Lower lobe of right lung (tissue), 2 donors: ENCODE measurements around the gene ROR1. TPM values are rescaled to one million over a fixed set of nuclear protein-coding genes. Genes with fewer than 3 reads are reported as not detected.

Experiments used
- ATAC-seq, 2 donors: fragments of 200-7000 bp; cut with Tn5 transposase; one replicate each; pipeline ENCODE4 v1.9.1; 2020 to 2022; ENCODE audit warnings: mild to moderate bottlenecking in 2 of 2, moderate library complexity in 2 of 2
- DNase-seq: peaks from one replicate; pipeline ENCODE4 v3.0.0-alpha.2; 2020
- H3K27ac ChIP-seq: fragments of 200-600 bp; one replicate; pipeline ENCODE4 v1.8.0; 2022
- H3K27me3 ChIP-seq: fragments of 200-600 bp; one replicate; pipeline ENCODE4 v1.8.0; 2022; ENCODE audit warnings: low read depth
- H3K36me3 ChIP-seq: fragments of 200-600 bp; one replicate; pipeline ENCODE4 v1.8.0; 2022; ENCODE audit warnings: mild to moderate bottlenecking
- H3K4me1 ChIP-seq: fragments of 200-600 bp; one replicate; pipeline ENCODE4 v1.8.0; 2022
- H3K4me3 ChIP-seq: fragments of 200-600 bp; one replicate; pipeline ENCODE4 v1.8.0; 2022; ENCODE audit warnings: mild to moderate bottlenecking
- H3K9me3 ChIP-seq: fragments of 200-600 bp; one replicate; pipeline ENCODE4 v1.8.0; 2022
- CTCF ChIP-seq: fragments of 200-600 bp; IDR thresholded peaks from one replicate; pipeline ENCODE4 v1.8.0; 2022; ENCODE audit warnings: antibody characterized with exemption, mild to moderate bottlenecking
- intact Hi-C: fragments of 100-400 bp; cut with DNase I; formaldehyde crosslinking; loops from one replicate; pipeline ENCODE4 v1.11.0; 2022
- total RNA-seq: library from RNA; stranded (reverse); fragmentation: NEBNext Ultra II Directional; extraction: Animal tissue kit (Norgen Biotek cat#: 25700); gene quantifications from one replicate; pipeline ENCODE4 v1.2.1, GENCODE V29; 2021
- donor health status: DM: no; HTN: yes; CAD: no; lungs with severe emphysema.

ROR1 gene
- total RNA-seq, 1 donor from 2014 or later, result 15.8 TPM

GRCh38 chr1:64163970-64164369 is 390.2 kb downstream of the ROR1 start:
- H3K36me3 ChIP-seq, result no peaks in the 10 kb centered on the region
- no peaks in the 10 kb centered on the region for H3K27me3 ChIP-seq
- intact Hi-C loops, result no loop called here
- DNase-seq (no peak), ATAC-seq (peak in 1 of 2 donors; percentile 55)
- no peak overlapping the region for H3K4me3 ChIP-seq
- peaks cover 29% of the 10 kb centered on the region for H3K4me1 ChIP-seq
- no peak overlapping the region for H3K27ac ChIP-seq
- TF ChIP-seq CTCF, result peak; percentile 21
- no peaks in the 10 kb centered on the region for H3K9me3 ChIP-seq

- H3K27ac ChIP-seq, result no peak overlapping the region
- DNase-seq (no peak), ATAC-seq (no peak)
- no peaks in the 10 kb centered on the region for H3K27me3 ChIP-seq
- H3K36me3 ChIP-seq, result no peaks in the 10 kb centered on the region
- peaks cover 20% of the 10 kb centered on the region for H3K4me1 ChIP-seq
- no peaks in the 10 kb centered on the region for H3K9me3 ChIP-seq
- H3K4me3 ChIP-seq, result no peak overlapping the region
- TF ChIP-seq CTCF, result no peak
- intact Hi-C loops, result no loop called here
Measured at GRCh38 chr1:64166629-64167028, 392.8 kb downstream of the ROR1 start.

GRCh38 chr1:64167176-64167575 is 393.4 kb downstream of the ROR1 start:
- intact Hi-C loops, result no loop called here
- Histone ChIP-seq H3K27ac (no peak overlapping the region), H3K4me1 (peaks cover 19% of the 10 kb centered on the region), H3K27me3 (no peaks in the 10 kb centered on the region), H3K36me3 (no peaks in the 10 kb centered on the region), H3K4me3 (no peak overlapping the region), H3K9me3 (no peaks in the 10 kb centered on the region)
- no peak for DNase-seq
- no peak for ATAC-seq
- no peak for TF ChIP-seq CTCF

GRCh38 chr1:64171246-64171645 is 397.4 kb downstream of the ROR1 start:
- intact Hi-C loops, result no loop called here
- Histone ChIP-seq H3K9me3 (no peaks in the 10 kb centered on the region), H3K36me3 (no peaks in the 10 kb centered on the region), H3K4me3 (no peak overlapping the region), H3K4me1 (peaks cover 18% of the 10 kb centered on the region), H3K27me3 (no peaks in the 10 kb centered on the region), H3K27ac (no peak overlapping the region)
- DNase-seq, result no peak
- no peak for ATAC-seq
- no peak for TF ChIP-seq CTCF

- Histone ChIP-seq H3K36me3 (no peaks in the 10 kb centered on the region), H3K9me3 (no peaks in the 10 kb centered on the region), H3K27ac (no peak overlapping the region), H3K27me3 (no peaks in the 10 kb centered on the region), H3K4me3 (no peak overlapping the region), H3K4me1 (peaks cover 18% of the 10 kb centered on the region)
- ATAC-seq (peak; percentile 53 to 76), DNase-seq (no peak)
- intact Hi-C loops, result no loop called here
- no peak for TF ChIP-seq CTCF
Measured at GRCh38 chr1:64171797-64172281, 398.0 kb downstream of the ROR1 start.
